HG02759 (cell line): ENCODE results near the gene NRIP1.

Source experiments
- ATAC-seq: cut with Tn5 transposase; IDR thresholded peaks from one replicate; pipeline ENCODE4 v1.9.1; 2021; ENCODE audit warnings: mild to moderate bottlenecking, moderate library complexity; ENCODE audit not compliant: unreplicated experiment

Gene NRIP1

DNA sequence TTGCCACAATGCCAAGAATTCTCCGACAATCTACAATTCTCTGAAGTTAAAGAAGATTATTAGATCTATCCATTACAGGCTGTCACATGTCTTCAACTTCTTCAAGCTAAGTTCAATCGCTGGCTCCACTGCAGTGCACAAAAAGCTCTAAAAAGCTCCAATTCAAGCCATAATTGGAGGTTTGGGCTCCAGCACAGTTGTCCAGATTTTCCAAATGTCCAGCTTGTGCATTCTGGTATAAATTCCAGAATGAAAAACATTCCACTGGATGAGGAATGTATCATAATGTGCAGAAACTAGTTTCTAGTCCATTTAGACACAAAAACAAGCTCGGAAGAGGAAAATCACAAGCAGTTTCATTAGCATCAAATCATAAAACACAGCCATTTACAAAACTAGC, 138.6 kb downstream of the NRIP1 start:
- ATAC-seq, result no peak

DNA sequence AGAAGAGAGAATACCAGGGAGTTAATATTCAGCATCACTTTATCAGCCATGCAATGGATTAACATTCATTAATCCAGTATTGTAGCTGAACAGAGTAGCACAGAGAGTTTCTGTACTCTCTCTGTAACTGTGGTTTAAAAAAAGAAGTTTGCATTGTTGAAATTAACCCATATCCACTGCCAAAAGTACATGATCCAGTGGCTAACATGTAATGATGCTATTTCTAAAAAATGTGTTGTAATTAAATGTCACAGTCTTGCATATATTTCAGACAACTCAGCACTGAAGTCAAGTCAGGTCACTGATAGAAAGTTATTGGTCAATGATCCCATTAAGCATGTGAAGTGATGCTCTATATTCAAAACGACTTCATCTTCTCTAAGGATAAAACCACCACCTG, 141.3 kb downstream of the NRIP1 start:
- ATAC-seq, result no peak

DNA sequence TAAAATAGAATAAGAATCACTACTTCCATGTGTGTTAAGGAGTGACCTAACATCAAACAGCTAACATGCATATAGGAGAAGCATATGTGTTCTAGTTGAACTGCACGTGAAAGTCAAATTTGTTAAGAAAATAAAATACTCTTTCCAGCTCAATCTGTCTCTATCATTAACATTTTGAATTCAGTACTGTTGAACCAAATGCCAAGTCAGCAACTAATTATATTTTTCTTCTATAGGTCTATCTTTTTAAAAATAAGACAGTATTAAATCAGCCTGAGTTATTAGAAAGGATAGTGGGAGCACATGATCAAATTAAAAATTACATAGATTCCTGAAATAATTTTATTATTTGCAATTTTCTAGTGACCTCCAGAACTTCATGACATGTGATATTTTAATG, 141.8 kb downstream of the NRIP1 start:
- ATAC-seq, result no peak

DNA sequence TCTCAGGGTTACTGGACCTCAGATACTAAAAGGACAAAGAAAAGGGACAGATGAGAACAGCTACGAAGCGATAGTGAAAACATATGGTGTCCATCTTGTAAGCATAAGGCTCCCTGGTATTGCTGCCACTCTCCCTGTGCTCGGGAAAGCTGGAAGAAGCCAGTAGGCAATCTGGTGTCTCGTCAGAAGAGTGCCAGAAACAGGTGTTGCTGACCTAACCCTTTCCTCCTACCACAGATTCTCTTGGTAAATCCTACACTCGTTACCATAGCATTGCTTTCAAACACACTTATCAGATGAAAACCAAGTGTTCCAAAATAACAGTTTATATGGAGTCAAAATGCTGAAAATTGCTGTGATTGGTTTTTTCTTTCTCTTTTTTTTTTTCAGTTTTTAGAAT, 146.3 kb downstream of the NRIP1 start:
- no peak for ATAC-seq

DNA sequence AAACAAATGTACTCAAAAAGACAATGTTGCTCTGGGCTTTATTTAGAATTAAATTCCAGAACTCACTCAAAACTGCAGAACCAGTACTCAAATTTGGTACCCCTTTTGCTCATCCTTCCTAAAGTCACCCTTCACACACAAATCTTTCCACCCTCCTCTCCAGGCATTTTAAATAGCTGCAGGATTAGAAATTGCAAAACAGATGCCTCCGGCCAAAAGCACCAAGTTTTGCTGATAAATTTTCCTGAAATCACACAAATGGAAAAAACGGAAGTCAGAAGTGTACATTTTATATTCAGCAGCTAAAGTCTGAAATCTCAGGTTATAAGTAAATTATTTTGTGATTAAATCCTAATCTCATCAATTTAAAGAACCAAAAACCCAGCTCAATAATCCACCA, 147.0 kb downstream of the NRIP1 start:
- ATAC-seq, result no peak

DNA sequence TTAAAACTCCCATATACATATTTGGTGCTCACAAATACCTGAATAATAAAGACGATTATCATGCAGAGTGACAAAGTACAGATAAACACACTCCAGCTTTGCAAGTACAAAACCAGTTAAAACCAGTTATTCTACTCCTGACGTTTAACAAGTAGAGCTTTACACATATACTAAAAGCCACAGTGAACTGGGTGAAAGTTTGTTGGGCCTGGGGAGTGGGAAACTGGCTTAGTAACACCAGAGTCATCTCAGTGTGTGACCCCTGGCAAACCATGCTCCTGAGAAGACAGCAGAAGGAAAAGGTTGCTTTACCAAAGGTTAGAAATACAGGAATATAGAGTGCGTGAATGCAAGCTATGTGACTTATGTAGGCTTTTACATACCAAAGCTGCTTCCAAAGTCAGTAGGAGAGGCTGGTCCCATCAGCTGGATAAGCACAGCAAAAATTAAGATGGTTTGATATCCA, 148.1 kb downstream of the NRIP1 start:
- no peak for ATAC-seq

DNA sequence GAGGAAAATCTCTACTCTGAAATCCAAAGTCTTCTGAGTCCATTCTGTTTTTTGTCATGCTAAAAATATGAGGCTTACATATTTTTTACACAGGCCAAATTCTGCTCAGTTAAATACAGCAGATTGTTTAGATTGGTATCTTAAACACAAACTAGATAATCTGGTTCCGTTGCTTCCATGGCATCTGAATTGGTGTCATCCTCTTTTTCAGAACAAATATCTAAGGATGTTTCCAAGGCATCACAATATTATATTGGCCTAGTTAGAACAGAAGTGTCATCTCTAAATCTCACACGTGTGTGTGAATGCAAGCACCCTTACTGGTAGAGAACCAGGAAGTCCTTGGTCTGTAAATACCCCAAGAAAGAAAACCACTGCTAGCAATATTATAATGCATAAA, 151.2 kb downstream of the NRIP1 start:
- ATAC-seq, result no peak

DNA sequence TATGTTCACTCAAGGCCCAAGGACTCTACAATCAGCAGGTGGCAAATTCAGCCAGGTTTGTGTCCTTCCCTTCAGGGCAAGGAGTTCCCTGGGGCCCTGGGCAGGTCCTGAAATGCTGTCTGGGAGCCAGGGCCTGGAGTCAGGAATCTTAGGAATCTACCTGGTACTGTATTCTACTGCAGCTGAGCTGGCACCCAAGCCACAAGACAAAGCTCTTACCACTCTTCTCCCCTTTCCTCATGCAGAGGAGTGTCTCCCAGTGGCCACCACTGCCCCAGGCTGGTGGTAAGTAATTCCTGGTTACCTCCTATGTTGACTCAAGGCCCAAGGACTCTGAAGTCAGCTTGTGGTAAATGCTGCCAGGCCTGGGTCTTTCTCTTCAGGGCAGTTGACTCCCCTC, 153.4 kb downstream of the NRIP1 start:
- ATAC-seq, result no peak
